Colonic mucosa (tissue), 4 donors: Measurements from ENCODE around the gene IQUB. TPM values are rescaled to one million over a fixed set of nuclear protein-coding genes. Genes with fewer than 3 reads are reported as not detected.

Experiments
- DNase-seq: peaks from one replicate; pipeline ENCODE4 v3.0.0-alpha.2; 2020
- H3K27ac ChIP-seq: fragments of 200-600 bp; one replicate; pipeline ENCODE4 v1.8.0; 2021
- H3K27me3 ChIP-seq: fragments of 200-600 bp; one replicate; pipeline ENCODE4 v1.8.0; 2021
- H3K36me3 ChIP-seq: fragments of 200-600 bp; one replicate; pipeline ENCODE4 v1.8.0; 2021
- H3K4me1 ChIP-seq: fragments of 200-600 bp; one replicate; pipeline ENCODE4 v1.8.0; 2021; ENCODE audit warnings: mild to moderate bottlenecking
- H3K4me3 ChIP-seq: fragments of 200-600 bp; one replicate; pipeline ENCODE4 v1.8.0; 2021
- H3K9ac ChIP-seq, 2 donors: one replicate each; pipeline ENCODE4 v1.7.0; 2013; ENCODE audit warnings: control low read depth in 2 of 2, low read depth in 2 of 2, low read length in 2 of 2
- H3K9me3 ChIP-seq: fragments of 200-600 bp; one replicate; pipeline ENCODE4 v1.8.0; 2021
- CTCF ChIP-seq: fragments of 200-600 bp; IDR thresholded peaks from one replicate; pipeline ENCODE4 v1.8.0; 2022; ENCODE audit warnings: antibody characterized with exemption, mild to moderate bottlenecking
- intact Hi-C: fragments of 100-400 bp; cut with DNase I; formaldehyde crosslinking; loops from one replicate; pipeline ENCODE4 v1.14.1; 2022
- total RNA-seq, 2 donors: library from RNA; stranded (reverse); fragmentation: NEBNext Ultra II Directional in 1 of 2; extraction: Animal tissue kit (Norgen Biotek cat#: 25700) in 1 of 2; gene quantifications; one replicate each; pipeline ENCODE4 v1.2.1, GENCODE V29; 2021
- donor health status: healthy.
- donor health status: DM: no; HTN: no; CAD: no.
- donor health status: DM: no; HTN: no; CAD: no.

Gene IQUB
- total RNA-seq, 2 donors from 2014 or later, result 0.16 TPM; not detected in 1

- Histone ChIP-seq H3K27me3 (no peaks in the 10 kb centered on the region), H3K27ac (no peak overlapping the region), H3K9ac (no peak overlapping the region), H3K9me3 (no peaks in the 10 kb centered on the region), H3K4me1 (no peaks in the 10 kb centered on the region), H3K36me3 (no peaks in the 10 kb centered on the region), H3K4me3 (no peak overlapping the region)
- DNase-seq, result no peak
- intact Hi-C loops, result no loop called here
- TF ChIP-seq CTCF, result no peak
Observed at GRCh38 chr7:123425246-123425645, 109.1 kb downstream of the IQUB start.

DNA sequence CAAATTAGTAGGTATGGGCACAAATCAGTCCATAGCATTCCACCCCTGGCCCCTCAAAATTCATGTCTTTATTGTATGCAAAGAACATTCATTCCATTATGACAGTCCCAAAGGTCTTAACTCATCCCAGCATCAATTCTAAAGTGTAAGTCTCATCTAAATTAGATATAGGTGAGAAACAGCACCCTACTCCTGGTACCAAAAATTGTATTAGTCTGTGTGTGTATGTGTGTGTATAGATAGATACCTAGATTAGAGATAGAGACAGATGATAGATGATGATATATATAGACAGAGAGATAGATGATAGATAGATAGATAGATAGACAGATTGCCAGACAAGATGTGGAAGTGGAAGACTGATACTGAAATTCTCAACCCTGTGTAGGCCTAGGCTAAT is 109.9 kb downstream of the IQUB start:
- DNase-seq, result no peak
- no peak overlapping the region for H3K4me3 ChIP-seq
- TF ChIP-seq CTCF, result no peak
- intact Hi-C loops, result no loop called here
- H3K27me3 ChIP-seq, result no peaks in the 10 kb centered on the region
- H3K9me3 ChIP-seq, result no peaks in the 10 kb centered on the region
- no peak overlapping the region for H3K27ac ChIP-seq
- H3K4me1 ChIP-seq, result no peaks in the 10 kb centered on the region
- H3K36me3 ChIP-seq, result no peaks in the 10 kb centered on the region
- no peak overlapping the region for H3K9ac ChIP-seq

GRCh38 chr7:123423622-123424021 is 110.8 kb downstream of the IQUB start:
- no peak overlapping the region for H3K9ac ChIP-seq
- intact Hi-C loops, result no loop called here
- no peaks in the 10 kb centered on the region for H3K36me3 ChIP-seq
- no peak overlapping the region for H3K4me3 ChIP-seq
- no peak for DNase-seq
- H3K4me1 ChIP-seq, result no peaks in the 10 kb centered on the region
- H3K9me3 ChIP-seq, result no peaks in the 10 kb centered on the region
- H3K27me3 ChIP-seq, result no peaks in the 10 kb centered on the region
- H3K27ac ChIP-seq, result no peak overlapping the region
- TF ChIP-seq CTCF, result no peak

- intact Hi-C loops, result no loop called here
Observed at GRCh38 chr7:123417580-123417979, 116.8 kb downstream of the IQUB start.

DNA sequence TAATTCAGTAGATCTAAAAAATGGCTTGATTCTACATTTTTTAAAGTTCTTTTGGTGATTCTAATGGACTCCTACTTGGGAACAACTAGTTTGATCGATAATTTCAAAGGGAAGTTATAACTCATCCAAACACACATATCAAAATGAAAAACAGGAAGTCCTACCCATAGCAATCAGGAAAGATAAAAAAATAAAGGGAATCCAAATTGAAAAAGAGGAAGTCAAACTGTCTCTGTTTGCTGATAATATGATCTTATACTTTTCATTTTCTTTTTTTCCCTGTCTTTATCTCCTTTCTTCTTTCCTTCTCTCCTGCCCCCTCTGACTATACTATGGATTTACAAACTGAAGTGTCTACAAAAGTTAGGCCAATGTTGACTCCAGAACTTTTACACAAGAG is 118.8 kb downstream of the IQUB start:
- intact Hi-C loops, result no loop called here
- Histone ChIP-seq H3K36me3 (no peaks in the 10 kb centered on the region), H3K4me1 (no peaks in the 10 kb centered on the region), H3K27ac (no peak overlapping the region), H3K27me3 (no peaks in the 10 kb centered on the region), H3K9me3 (no peaks in the 10 kb centered on the region), H3K4me3 (no peak overlapping the region), H3K9ac (no peak overlapping the region)
- no peak for TF ChIP-seq CTCF
- no peak for DNase-seq

More at GRCh38 chr7:123417580-123417979, 116.8 kb downstream of the IQUB start:
- H3K27me3 ChIP-seq, result no peaks in the 10 kb centered on the region
- H3K27ac ChIP-seq, result no peak overlapping the region
- TF ChIP-seq CTCF, result no peak
- no peak overlapping the region for H3K4me3 ChIP-seq
- H3K36me3 ChIP-seq, result no peaks in the 10 kb centered on the region
- no peak overlapping the region for H3K9ac ChIP-seq
- no peaks in the 10 kb centered on the region for H3K9me3 ChIP-seq
- DNase-seq, result no peak
- H3K4me1 ChIP-seq, result no peaks in the 10 kb centered on the region
